GM23338 (cell line): ENCODE results near the gene GCH1. TPM values are rescaled to one million over a fixed set of nuclear protein-coding genes. Genes with fewer than 3 reads are reported as not detected.

Experiments
- ATAC-seq: fragments of 200-7000 bp; cut with Tn5 transposase; 3 replicates; pipeline ENCODE4 v1.9.1; 2020
- DNase-seq: peaks from one replicate; pipeline ENCODE4 v3.0.0-alpha.2; 2015; ENCODE audit warnings: low spot score
- H2AFZ ChIP-seq: fragments of 200-600 bp; sonication (generic); 2 replicates; pipeline ENCODE4 v1.8.0; 2016; ENCODE audit warnings: antibody characterized with exemption, mild to moderate bottlenecking, moderate library complexity
- H3F3A ChIP-seq: fragments of 200-600 bp; sonication (generic); replicated peaks from 2 replicates; pipeline ENCODE4 v1.8.0; 2017; ENCODE audit warnings: antibody characterized with exemption, mixed run types, low read depth
- H3K27ac ChIP-seq: fragments of 200-600 bp; sonication (generic); 2 replicates; pipeline ENCODE4 v1.6.1; 2016; ENCODE audit warnings: low read depth
- H3K27me3 ChIP-seq: fragments of 200-600 bp; sonication (generic); 2 replicates; pipeline ENCODE4 v1.8.0; 2016; ENCODE audit warnings: mild to moderate bottlenecking, mixed run types, moderate library complexity; ENCODE audit not compliant: insufficient read depth
- H3K36me3 ChIP-seq: fragments of 200-600 bp; sonication (generic); 2 replicates; pipeline ENCODE4 v1.8.0; 2016; ENCODE audit warnings: mild to moderate bottlenecking; ENCODE audit not compliant: insufficient read depth
- H3K4me1 ChIP-seq: fragments of 200-600 bp; sonication (generic); 2 replicates; pipeline ENCODE4 v1.8.0; 2016; ENCODE audit warnings: mild to moderate bottlenecking, moderate library complexity; ENCODE audit not compliant: insufficient read depth
- H3K4me2 ChIP-seq: fragments of 200-600 bp; sonication (generic); 2 replicates; pipeline ENCODE4 v1.7.1; 2017; ENCODE audit warnings: mixed run types
- H3K4me3 ChIP-seq: fragments of 200-600 bp; sonication (generic); 2 replicates; pipeline ENCODE4 v1.6.1; 2016; ENCODE audit warnings: mixed run types
- H3K79me2 ChIP-seq: fragments of 200-600 bp; sonication (generic); replicated peaks from 2 replicates; pipeline ENCODE4 v1.8.0; 2017; ENCODE audit warnings: mild to moderate bottlenecking; ENCODE audit not compliant: insufficient read depth
- H3K9me2 ChIP-seq: fragments of 200-600 bp; sonication (generic); 2 replicates; pipeline ENCODE4 v1.8.0; 2017; ENCODE audit not compliant: insufficient read depth
- H4K20me1 ChIP-seq: fragments of 200-600 bp; sonication (generic); replicated peaks from 2 replicates; pipeline ENCODE4 v1.8.0; 2017; ENCODE audit warnings: mild to moderate bottlenecking; ENCODE audit not compliant: insufficient read depth
- H3K27ac Mint-ChIP-seq: 2 replicates; pipeline ENCODE4 v1.8.0; 2020; ENCODE audit warnings: inconsistent platforms, mild to moderate bottlenecking, moderate library complexity, mixed read lengths
- H3K27me3 Mint-ChIP-seq: 3 replicates; pipeline ENCODE4 v1.8.0; 2022; ENCODE audit warnings: low read depth, mild to moderate bottlenecking, moderate library complexity, mixed read lengths, inconsistent platforms; ENCODE audit not compliant: insufficient read depth, poor library complexity
- H3K36me3 Mint-ChIP-seq: 3 replicates; pipeline ENCODE4 v1.8.0; 2021; ENCODE audit warnings: low read depth, mild to moderate bottlenecking, inconsistent platforms, moderate library complexity, mixed read lengths
- H3K4me1 Mint-ChIP-seq: 3 replicates; pipeline ENCODE4 v1.8.0; 2020; ENCODE audit warnings: mild to moderate bottlenecking, inconsistent platforms, mixed read lengths
- H3K4me3 Mint-ChIP-seq: 3 replicates; pipeline ENCODE4 v1.8.0; 2021; ENCODE audit warnings: moderate library complexity, mild to moderate bottlenecking, inconsistent platforms, mixed read lengths
- H3K9me3 Mint-ChIP-seq: 3 replicates; pipeline ENCODE4 v1.8.0; 2020; ENCODE audit warnings: moderate library complexity, mild to moderate bottlenecking, inconsistent platforms, mixed read lengths
- CREB1 ChIP-seq: fragments of 250-450 bp; sonication (Bioruptor Pico); IDR thresholded peaks from 2 replicates; pipeline ENCODE4 v1.5.0; 2020; ENCODE audit warnings: low read depth, mild to moderate bottlenecking, moderate library complexity
- EZH2 ChIP-seq: fragments of 200-600 bp; sonication (generic); IDR thresholded peaks from one replicate; pipeline ENCODE4 v1.8.0; 2017; ENCODE audit warnings: antibody characterized with exemption, mild to moderate bottlenecking, low read depth; ENCODE audit not compliant: unreplicated experiment
- EZH2phosphoT487 ChIP-seq: fragments of 200-600 bp; sonication (generic); IDR thresholded peaks from one replicate; pipeline ENCODE4 v1.8.1; 2018; ENCODE audit warnings: antibody characterized with exemption; ENCODE audit not compliant: unreplicated experiment
- JUNB ChIP-seq: IDR thresholded peaks from one replicate; pipeline ENCODE4 v1.6.1; 2016; ENCODE audit warnings: antibody characterized with exemption; ENCODE audit not compliant: unreplicated experiment
- POLR2AphosphoS5 ChIP-seq: IDR thresholded peaks from 2 replicates; pipeline ENCODE4 v1.6.1; 2016; ENCODE audit warnings: antibody characterized with exemption, low read depth
- STAT1 ChIP-seq: IDR thresholded peaks from one replicate; pipeline ENCODE4 v1.6.1; 2016; ENCODE audit warnings: antibody characterized with exemption; ENCODE audit not compliant: unreplicated experiment
- ZNF114 ChIP-seq: fragments of 250-450 bp; sonication (Bioruptor Pico); IDR thresholded peaks from 2 replicates; pipeline ENCODE4 v1.5.0; 2020; ENCODE audit warnings: mild to moderate bottlenecking, moderate library complexity
- ZNF331 ChIP-seq: fragments of 250-450 bp; sonication (Bioruptor Pico); IDR thresholded peaks from 2 replicates; pipeline ENCODE4 v1.5.0; 2020; ENCODE audit warnings: low read depth, mild to moderate bottlenecking, moderate library complexity
- polyA plus RNA-seq: library from polyadenylated mRNA; unstranded; fragments of >200 nt; fragmentation: Nextera tagmentation; extraction: Ambion mirVana; gene quantifications from 2 replicates; pipeline ENCODE4 v1.2.1, GENCODE V29; 2016
- total RNA-seq: library from RNA; depleted of rRNA; stranded (reverse); fragments of >200 nt; shearing (Covaris generic); gene quantifications from 2 replicates; pipeline ENCODE4 v1.2.3, GENCODE V29; 2014
- TF ChIP-seq, protein P1 (sequence below): fragments of 250-450 bp; sonication (Bioruptor Pico); IDR thresholded peaks from 2 replicates; pipeline ENCODE4 v1.5.0; 2020; ENCODE audit warnings: mild to moderate bottlenecking, moderate library complexity
- TF ChIP-seq, protein P2 (sequence below), 2 experiments: fragments of 200-600 bp in 1 of 2; sonication (generic) in 1 of 2; conservative IDR thresholded peaks; 2 replicates each; pipeline versions ENCODE4 v1.5.1 to v1.6.1; 2016 to 2017; ENCODE audit warnings: antibody characterized with exemption in 2 of 2, low read depth in 2 of 2, mild to moderate bottlenecking in 2 of 2, moderate library complexity in 1 of 2
- TF ChIP-seq, protein P3 (sequence below): IDR thresholded peaks from one replicate; pipeline ENCODE4 v1.6.1; 2018; ENCODE audit warnings: antibody characterized with exemption; ENCODE audit not compliant: unreplicated experiment
- TF ChIP-seq, protein P4 (sequence below): IDR thresholded peaks from 2 replicates; pipeline ENCODE4 v1.6.1; 2016; ENCODE audit warnings: antibody characterized with exemption

Gene GCH1
- total and polyA plus RNA-seq, 2 experiments from 2014 or later = 8.7 to 15.0 TPM

DNA sequence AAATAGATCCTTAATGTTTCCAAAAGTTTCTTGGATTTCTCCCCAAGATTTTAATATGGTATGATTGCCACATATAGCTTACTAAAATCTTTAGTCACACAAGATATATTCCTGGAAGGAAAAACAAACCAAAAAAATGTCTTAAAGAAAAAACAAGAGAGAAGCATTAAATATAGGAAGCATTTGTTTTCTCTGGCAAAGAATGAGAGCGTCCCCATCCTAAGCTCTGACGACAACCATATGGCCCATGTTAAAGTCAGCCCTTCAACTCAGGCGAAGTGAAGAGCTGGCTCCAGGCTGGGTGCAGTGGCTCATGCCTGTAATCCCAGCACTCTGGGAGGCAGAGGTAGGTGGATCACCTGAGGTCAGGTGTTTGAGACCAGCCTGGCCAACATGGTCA, 35.6 kb downstream of the GCH1 start (continued):
- TF ChIP-seq, protein P1, sequence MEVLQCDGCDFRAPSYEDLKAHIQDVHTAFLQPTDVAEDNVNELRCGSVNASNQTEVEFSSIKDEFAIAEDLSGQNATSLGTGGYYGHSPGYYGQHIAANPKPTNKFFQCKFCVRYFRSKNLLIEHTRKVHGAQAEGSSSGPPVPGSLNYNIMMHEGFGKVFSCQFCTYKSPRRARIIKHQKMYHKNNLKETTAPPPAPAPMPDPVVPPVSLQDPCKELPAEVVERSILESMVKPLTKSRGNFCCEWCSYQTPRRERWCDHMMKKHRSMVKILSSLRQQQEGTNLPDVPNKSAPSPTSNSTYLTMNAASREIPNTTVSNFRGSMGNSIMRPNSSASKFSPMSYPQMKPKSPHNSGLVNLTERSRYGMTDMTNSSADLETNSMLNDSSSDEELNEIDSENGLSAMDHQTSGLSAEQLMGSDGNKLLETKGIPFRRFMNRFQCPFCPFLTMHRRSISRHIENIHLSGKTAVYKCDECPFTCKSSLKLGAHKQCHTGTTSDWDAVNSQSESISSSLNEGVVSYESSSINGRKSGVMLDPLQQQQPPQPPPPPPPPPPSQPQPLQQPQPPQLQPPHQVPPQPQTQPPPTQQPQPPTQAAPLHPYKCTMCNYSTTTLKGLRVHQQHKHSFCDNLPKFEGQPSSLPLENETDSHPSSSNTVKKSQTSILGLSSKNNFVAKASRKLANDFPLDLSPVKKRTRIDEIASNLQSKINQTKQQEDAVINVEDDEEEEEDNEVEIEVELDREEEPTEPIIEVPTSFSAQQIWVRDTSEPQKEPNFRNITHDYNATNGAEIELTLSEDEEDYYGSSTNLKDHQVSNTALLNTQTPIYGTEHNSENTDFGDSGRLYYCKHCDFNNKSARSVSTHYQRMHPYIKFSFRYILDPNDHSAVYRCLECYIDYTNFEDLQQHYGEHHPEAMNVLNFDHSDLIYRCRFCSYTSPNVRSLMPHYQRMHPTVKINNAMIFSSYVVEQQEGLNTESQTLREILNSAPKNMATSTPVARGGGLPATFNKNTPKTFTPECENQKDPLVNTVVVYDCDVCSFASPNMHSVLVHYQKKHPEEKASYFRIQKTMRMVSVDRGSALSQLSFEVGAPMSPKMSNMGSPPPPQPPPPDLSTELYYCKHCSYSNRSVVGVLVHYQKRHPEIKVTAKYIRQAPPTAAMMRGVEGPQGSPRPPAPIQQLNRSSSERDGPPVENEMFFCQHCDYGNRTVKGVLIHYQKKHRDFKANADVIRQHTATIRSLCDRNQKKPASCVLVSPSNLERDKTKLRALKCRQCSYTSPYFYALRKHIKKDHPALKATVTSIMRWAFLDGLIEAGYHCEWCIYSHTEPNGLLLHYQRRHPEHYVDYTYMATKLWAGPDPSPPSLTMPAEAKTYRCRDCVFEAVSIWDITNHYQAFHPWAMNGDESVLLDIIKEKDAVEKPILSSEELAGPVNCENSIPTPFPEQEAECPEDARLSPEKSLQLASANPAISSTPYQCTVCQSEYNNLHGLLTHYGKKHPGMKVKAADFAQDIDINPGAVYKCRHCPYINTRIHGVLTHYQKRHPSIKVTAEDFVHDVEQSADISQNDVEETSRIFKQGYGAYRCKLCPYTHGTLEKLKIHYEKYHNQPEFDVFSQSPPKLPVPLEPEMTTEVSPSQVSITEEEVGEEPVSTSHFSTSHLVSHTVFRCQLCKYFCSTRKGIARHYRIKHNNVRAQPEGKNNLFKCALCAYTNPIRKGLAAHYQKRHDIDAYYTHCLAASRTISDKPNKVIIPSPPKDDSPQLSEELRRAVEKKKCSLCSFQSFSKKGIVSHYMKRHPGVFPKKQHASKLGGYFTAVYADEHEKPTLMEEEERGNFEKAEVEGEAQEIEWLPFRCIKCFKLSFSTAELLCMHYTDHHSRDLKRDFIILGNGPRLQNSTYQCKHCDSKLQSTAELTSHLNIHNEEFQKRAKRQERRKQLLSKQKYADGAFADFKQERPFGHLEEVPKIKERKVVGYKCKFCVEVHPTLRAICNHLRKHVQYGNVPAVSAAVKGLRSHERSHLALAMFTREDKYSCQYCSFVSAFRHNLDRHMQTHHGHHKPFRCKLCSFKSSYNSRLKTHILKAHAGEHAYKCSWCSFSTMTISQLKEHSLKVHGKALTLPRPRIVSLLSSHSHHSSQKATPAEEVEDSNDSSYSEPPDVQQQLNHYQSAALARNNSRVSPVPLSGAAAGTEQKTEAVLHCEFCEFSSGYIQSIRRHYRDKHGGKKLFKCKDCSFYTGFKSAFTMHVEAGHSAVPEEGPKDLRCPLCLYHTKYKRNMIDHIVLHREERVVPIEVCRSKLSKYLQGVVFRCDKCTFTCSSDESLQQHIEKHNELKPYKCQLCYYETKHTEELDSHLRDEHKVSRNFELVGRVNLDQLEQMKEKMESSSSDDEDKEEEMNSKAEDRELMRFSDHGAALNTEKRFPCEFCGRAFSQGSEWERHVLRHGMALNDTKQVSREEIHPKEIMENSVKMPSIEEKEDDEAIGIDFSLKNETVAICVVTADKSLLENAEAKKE (CRISPR knock-in tag) = no peak
- TF ChIP-seq STAT1 = no peak
- no peak for TF ChIP-seq ZNF331
- TF ChIP-seq POLR2AphosphoS5 = no peak
- no peak for TF ChIP-seq EZH2

DNA sequence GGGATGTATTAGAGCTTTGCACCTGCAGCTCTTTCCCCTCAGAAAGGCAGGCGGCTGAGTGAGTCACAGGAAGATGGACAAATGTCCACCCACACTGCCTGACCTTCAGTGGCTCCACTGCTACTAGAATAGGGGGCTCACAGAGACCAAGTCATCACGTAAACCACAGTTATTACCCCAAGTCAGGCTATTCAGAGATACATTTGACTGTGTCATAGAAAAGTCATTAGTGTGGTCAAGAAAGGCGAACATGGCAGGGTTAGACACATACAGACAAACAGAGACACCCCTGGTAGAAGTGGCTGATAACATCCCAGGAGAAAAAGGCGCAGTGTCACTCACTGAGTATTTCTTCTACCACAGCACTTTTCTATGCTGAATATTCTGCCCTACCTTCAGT, 36.0 kb downstream of the GCH1 start:
- Histone ChIP-seq H3F3A (no peaks in the 10 kb centered on the region), H3K4me2 (no peak overlapping the region), H3K36me3 (no peaks in the 10 kb centered on the region), H4K20me1 (no peaks in the 10 kb centered on the region), H3K4me3 (no peak overlapping the region), H3K79me2 (peaks cover 14% of the 10 kb centered on the region), H3K27me3 (no peaks in the 10 kb centered on the region), H3K27ac (no peak overlapping the region), H3K4me1 (peaks cover 4% of the 10 kb centered on the region), H2AFZ (no peak overlapping the region), H3K9me2 (no peaks in the 10 kb centered on the region)
- peaks cover 10% of the 10 kb centered on the region for H3K9me3 Mint-ChIP-seq
- DNase-seq (no peak), ATAC-seq (no peak)
- H3K4me1 Mint-ChIP-seq = peaks cover 17% of the 10 kb centered on the region
- peaks cover 9% of the 10 kb centered on the region for H3K36me3 Mint-ChIP-seq
- H3K4me3 Mint-ChIP-seq = no peak overlapping the region
- H3K27ac Mint-ChIP-seq = no peak overlapping the region
- peaks cover 13% of the 10 kb centered on the region for H3K27me3 Mint-ChIP-seq
- TF ChIP-seq CREB1 (CRISPR knock-in tag) (no peak), JUNB (no peak), POLR2AphosphoS5 (no peak), EZH2 (no peak), STAT1 (no peak), EZH2phosphoT487 (no peak), ZNF114 (CRISPR knock-in tag) (no peak), ZNF331 (no peak)
- TF ChIP-seq, protein P2, sequence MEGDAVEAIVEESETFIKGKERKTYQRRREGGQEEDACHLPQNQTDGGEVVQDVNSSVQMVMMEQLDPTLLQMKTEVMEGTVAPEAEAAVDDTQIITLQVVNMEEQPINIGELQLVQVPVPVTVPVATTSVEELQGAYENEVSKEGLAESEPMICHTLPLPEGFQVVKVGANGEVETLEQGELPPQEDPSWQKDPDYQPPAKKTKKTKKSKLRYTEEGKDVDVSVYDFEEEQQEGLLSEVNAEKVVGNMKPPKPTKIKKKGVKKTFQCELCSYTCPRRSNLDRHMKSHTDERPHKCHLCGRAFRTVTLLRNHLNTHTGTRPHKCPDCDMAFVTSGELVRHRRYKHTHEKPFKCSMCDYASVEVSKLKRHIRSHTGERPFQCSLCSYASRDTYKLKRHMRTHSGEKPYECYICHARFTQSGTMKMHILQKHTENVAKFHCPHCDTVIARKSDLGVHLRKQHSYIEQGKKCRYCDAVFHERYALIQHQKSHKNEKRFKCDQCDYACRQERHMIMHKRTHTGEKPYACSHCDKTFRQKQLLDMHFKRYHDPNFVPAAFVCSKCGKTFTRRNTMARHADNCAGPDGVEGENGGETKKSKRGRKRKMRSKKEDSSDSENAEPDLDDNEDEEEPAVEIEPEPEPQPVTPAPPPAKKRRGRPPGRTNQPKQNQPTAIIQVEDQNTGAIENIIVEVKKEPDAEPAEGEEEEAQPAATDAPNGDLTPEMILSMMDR (conservative IDR thresholded peaks at IDR 0.05; ENCODE audit: low read depth in 2 of 2) = no peak
- TF ChIP-seq, protein P3, sequence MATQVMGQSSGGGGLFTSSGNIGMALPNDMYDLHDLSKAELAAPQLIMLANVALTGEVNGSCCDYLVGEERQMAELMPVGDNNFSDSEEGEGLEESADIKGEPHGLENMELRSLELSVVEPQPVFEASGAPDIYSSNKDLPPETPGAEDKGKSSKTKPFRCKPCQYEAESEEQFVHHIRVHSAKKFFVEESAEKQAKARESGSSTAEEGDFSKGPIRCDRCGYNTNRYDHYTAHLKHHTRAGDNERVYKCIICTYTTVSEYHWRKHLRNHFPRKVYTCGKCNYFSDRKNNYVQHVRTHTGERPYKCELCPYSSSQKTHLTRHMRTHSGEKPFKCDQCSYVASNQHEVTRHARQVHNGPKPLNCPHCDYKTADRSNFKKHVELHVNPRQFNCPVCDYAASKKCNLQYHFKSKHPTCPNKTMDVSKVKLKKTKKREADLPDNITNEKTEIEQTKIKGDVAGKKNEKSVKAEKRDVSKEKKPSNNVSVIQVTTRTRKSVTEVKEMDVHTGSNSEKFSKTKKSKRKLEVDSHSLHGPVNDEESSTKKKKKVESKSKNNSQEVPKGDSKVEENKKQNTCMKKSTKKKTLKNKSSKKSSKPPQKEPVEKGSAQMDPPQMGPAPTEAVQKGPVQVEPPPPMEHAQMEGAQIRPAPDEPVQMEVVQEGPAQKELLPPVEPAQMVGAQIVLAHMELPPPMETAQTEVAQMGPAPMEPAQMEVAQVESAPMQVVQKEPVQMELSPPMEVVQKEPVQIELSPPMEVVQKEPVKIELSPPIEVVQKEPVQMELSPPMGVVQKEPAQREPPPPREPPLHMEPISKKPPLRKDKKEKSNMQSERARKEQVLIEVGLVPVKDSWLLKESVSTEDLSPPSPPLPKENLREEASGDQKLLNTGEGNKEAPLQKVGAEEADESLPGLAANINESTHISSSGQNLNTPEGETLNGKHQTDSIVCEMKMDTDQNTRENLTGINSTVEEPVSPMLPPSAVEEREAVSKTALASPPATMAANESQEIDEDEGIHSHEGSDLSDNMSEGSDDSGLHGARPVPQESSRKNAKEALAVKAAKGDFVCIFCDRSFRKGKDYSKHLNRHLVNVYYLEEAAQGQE = no peak
- TF ChIP-seq, protein P4, sequence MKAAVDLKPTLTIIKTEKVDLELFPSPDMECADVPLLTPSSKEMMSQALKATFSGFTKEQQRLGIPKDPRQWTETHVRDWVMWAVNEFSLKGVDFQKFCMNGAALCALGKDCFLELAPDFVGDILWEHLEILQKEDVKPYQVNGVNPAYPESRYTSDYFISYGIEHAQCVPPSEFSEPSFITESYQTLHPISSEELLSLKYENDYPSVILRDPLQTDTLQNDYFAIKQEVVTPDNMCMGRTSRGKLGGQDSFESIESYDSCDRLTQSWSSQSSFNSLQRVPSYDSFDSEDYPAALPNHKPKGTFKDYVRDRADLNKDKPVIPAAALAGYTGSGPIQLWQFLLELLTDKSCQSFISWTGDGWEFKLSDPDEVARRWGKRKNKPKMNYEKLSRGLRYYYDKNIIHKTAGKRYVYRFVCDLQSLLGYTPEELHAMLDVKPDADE = no peak
